Measurements from ENCODE around the gene RNF32.

RNF32 gene

GRCh38 chr7:156603011-156603410 is 37.6 kb upstream of the RNF32 start:
- in situ Hi-C loops (cut with HindIII; ENCODE audit: low pct_ligation_motif_present, low sequenced_read_pairs), result no loop called here
- no peak for TF ChIP-seq CTCF (IDR thresholded peaks at IDR 0.05; ENCODE audit: low read depth, low read length, missing control alignments)
- no peak for DNase-seq
- Histone ChIP-seq H3K36me3 (replicated peaks) (no peaks in the 10 kb centered on the region), H3K27me3 (replicated peaks) (no peaks in the 10 kb centered on the region), H3K27ac (no peak overlapping the region), H3K4me3 (ENCODE audit: low read depth, low read length) (no peak overlapping the region)

GRCh38 chr7:156603629-156604028 is 36.9 kb upstream of the RNF32 start:
- no peak for DNase-seq
- H3K4me3 ChIP-seq (ENCODE audit: low read depth, low read length), result no peak overlapping the region
- in situ Hi-C loops (cut with HindIII; ENCODE audit: low pct_ligation_motif_present, low sequenced_read_pairs), result no loop called here
- no peak overlapping the region for H3K27ac ChIP-seq
- H3K27me3 ChIP-seq (replicated peaks), result no peaks in the 10 kb centered on the region
- TF ChIP-seq CTCF (IDR thresholded peaks at IDR 0.05; ENCODE audit: low read depth, low read length, missing control alignments), result no peak
- no peaks in the 10 kb centered on the region for H3K36me3 ChIP-seq (replicated peaks)

GRCh38 chr7:156604311-156604710 is 36.3 kb upstream of the RNF32 start:
- Histone ChIP-seq H3K27ac (no peak overlapping the region), H3K36me3 (replicated peaks) (no peaks in the 10 kb centered on the region), H3K27me3 (replicated peaks) (no peaks in the 10 kb centered on the region), H3K4me3 (ENCODE audit: low read depth, low read length) (no peak overlapping the region)
- no peak for TF ChIP-seq CTCF (IDR thresholded peaks at IDR 0.05; ENCODE audit: low read depth, low read length, missing control alignments)
- in situ Hi-C loops (cut with HindIII; ENCODE audit: low pct_ligation_motif_present, low sequenced_read_pairs), result no loop called here
- DNase-seq, result no peak

GRCh38 chr7:156604836-156605695 is 35.5 kb upstream of the RNF32 start:
- no peak for TF ChIP-seq CTCF (IDR thresholded peaks at IDR 0.05; ENCODE audit: low read depth, low read length, missing control alignments)
- Histone ChIP-seq H3K36me3 (replicated peaks) (no peaks in the 10 kb centered on the region), H3K27me3 (replicated peaks) (no peaks in the 10 kb centered on the region), H3K27ac (no peak overlapping the region), H3K4me3 (ENCODE audit: low read depth, low read length) (no peak overlapping the region)
- in situ Hi-C loops (cut with HindIII; ENCODE audit: low pct_ligation_motif_present, low sequenced_read_pairs), result no loop called here
- DNase-seq, result no peak

- no peaks in the 10 kb centered on the region for H3K27me3 ChIP-seq (replicated peaks)
- in situ Hi-C loops (cut with HindIII; ENCODE audit: low pct_ligation_motif_present, low sequenced_read_pairs), result no loop called here
- no peak overlapping the region for H3K27ac ChIP-seq
- no peaks in the 10 kb centered on the region for H3K36me3 ChIP-seq (replicated peaks)
- TF ChIP-seq CTCF (IDR thresholded peaks at IDR 0.05; ENCODE audit: low read depth, low read length, missing control alignments), result no peak
- no peak overlapping the region for H3K4me3 ChIP-seq (ENCODE audit: low read depth, low read length)
- DNase-seq, result no peak
These were observed 34.4 kb upstream of the RNF32 start for GRCh38 chr7:156606135-156606534.

Measured in brain microvascular endothelial cell (primary cell).